Kidney (tissue), 14 donors: ENCODE data around the gene TMEM38B. TPM values are rescaled to one million over a fixed set of nuclear protein-coding genes. Genes with fewer than 3 reads are reported as not detected.

Source experiments
- DNase-seq, 5 donors: peaks; one replicate each; pipeline ENCODE4 v3.0.0-alpha.2; 2013 to 2020
- FAIRE-seq: peaks from 2 replicates; lab custom pipeline; 2012; peaks lifted over from hg19 to GRCh38; lab: Jason Lieb, UNC
- H3K27ac ChIP-seq, 2 donors: one replicate each; pipeline ENCODE4 v1.7.0; 2013; ENCODE audit warnings: low read depth in 2 of 2, low read length in 2 of 2, inconsistent platforms in 1 of 2
- H3K27me3 ChIP-seq: one replicate; pipeline ENCODE4 v1.7.1; 2013; ENCODE audit warnings: low read length, inconsistent platforms; ENCODE audit not compliant: control insufficient read depth, insufficient read depth
- H3K36me3 ChIP-seq, 3 donors: one replicate each; pipeline versions ENCODE4 v1.7.0 to v1.7.1; 2013; ENCODE audit warnings: low read length in 3 of 3, control low read depth in 1 of 3, inconsistent platforms in 1 of 3; ENCODE audit not compliant: insufficient read depth in 3 of 3, control insufficient read depth in 2 of 3
- H3K4me1 ChIP-seq, 3 donors: one replicate each; pipeline versions ENCODE4 v1.7.0 to v1.7.1; 2013; ENCODE audit warnings: low read length in 3 of 3, inconsistent platforms in 1 of 3, low read depth in 1 of 3; ENCODE audit not compliant: control insufficient read depth in 2 of 3, insufficient read depth in 2 of 3
- H3K4me3 ChIP-seq, 3 donors: one replicate each; pipeline versions ENCODE4 v1.7.0 to v1.8.1; 2013; ENCODE audit warnings: low read length in 3 of 3, control low read depth in 1 of 3, inconsistent platforms in 1 of 3
- H3K9ac ChIP-seq, 3 donors: one replicate each; pipeline versions ENCODE4 v1.7.0 to v1.7.1; 2013; ENCODE audit warnings: low read length in 3 of 3, control low read depth in 1 of 3, inconsistent platforms in 1 of 3
- H3K9me3 ChIP-seq, 3 donors: one replicate each; pipeline versions ENCODE4 v1.7.0 to v1.7.1; 2013; ENCODE audit warnings: low read length in 3 of 3, control low read depth in 1 of 3, inconsistent platforms in 1 of 3; ENCODE audit not compliant: control insufficient read depth in 2 of 3, insufficient read depth in 1 of 3
- intact Hi-C: fragments of 100-400 bp; cut with DNase I; formaldehyde crosslinking; loops from one replicate; pipeline ENCODE4 v1.11.1; 2022
- polyA plus RNA-seq: library from polyadenylated mRNA; stranded (reverse); fragments of 350-450 nt; fragmentation: Illumina TruSeq; extraction: RNeasy Lipid Tissue Mini Kit (QIAGEN cat#74804); gene quantifications from one replicate; pipeline ENCODE4 v1.2.3, GENCODE V29; 2014; ENCODE audit warnings: low read depth, low replicate concordance; ENCODE audit not compliant: insufficient read depth
- total RNA-seq: library from RNA; stranded (reverse); fragmentation: NEBNext Ultra II Directional; extraction: Animal tissue kit (Norgen Biotek cat#: 25700); gene quantifications from one replicate; pipeline ENCODE4 v1.2.1, GENCODE V29; 2021
- TF ChIP-seq, protein P1 (sequence below): IDR thresholded peaks from 3 replicates; pipeline ENCODE4 v1.5.1; 2012; ENCODE audit warnings: mild to moderate bottlenecking, moderate library complexity, borderline replicate concordance; ENCODE audit not compliant: insufficient read depth; ENCODE audit errors: extremely low read depth
- donor health status: control.
- donor health status: control.
- donor health status: control.
- donor health status: control.
- donor health status: control.
- donor health status: DM: yes; HTN: yes; CAD: no.
- donor health status: Normal renal cell carcinoma (clear cell type).

TMEM38B gene
- total and polyA plus RNA-seq, 2 donors from 2014 or later: 12.5 to 23.2 TPM

GRCh38 chr9:105678163-105678562, 16.2 kb upstream of the TMEM38B start:
- intact Hi-C loops: no loop called here
- no peak for FAIRE-seq
- peak overlapping the region in 1 of 2 donors; percentile 38 for H3K27ac ChIP-seq
- no peaks in the 10 kb centered on the region for H3K36me3 ChIP-seq
- TF ChIP-seq, protein P1, sequence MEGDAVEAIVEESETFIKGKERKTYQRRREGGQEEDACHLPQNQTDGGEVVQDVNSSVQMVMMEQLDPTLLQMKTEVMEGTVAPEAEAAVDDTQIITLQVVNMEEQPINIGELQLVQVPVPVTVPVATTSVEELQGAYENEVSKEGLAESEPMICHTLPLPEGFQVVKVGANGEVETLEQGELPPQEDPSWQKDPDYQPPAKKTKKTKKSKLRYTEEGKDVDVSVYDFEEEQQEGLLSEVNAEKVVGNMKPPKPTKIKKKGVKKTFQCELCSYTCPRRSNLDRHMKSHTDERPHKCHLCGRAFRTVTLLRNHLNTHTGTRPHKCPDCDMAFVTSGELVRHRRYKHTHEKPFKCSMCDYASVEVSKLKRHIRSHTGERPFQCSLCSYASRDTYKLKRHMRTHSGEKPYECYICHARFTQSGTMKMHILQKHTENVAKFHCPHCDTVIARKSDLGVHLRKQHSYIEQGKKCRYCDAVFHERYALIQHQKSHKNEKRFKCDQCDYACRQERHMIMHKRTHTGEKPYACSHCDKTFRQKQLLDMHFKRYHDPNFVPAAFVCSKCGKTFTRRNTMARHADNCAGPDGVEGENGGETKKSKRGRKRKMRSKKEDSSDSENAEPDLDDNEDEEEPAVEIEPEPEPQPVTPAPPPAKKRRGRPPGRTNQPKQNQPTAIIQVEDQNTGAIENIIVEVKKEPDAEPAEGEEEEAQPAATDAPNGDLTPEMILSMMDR: no peak
- H3K4me3 ChIP-seq: no peak overlapping the region
- no peak overlapping the region for H3K9ac ChIP-seq
- H3K9me3 ChIP-seq: no peaks in the 10 kb centered on the region
- peaks cover 0 to 7% (median 0%) of the 10 kb centered on the region in 3 donors for H3K4me1 ChIP-seq
- no peaks in the 10 kb centered on the region for H3K27me3 ChIP-seq
- DNase-seq: peak in 2 of 5 donors; percentile 30 to 39

GRCh38 chr9:105678781-105679180, 15.6 kb upstream of the TMEM38B start:
- Histone ChIP-seq H3K4me3 (no peak overlapping the region), H3K36me3 (no peaks in the 10 kb centered on the region), H3K9ac (no peak overlapping the region), H3K27ac (no peak overlapping the region), H3K4me1 (peaks cover 0 to 7% (median 0%) of the 10 kb centered on the region in 3 donors), H3K9me3 (no peaks in the 10 kb centered on the region), H3K27me3 (no peaks in the 10 kb centered on the region)
- peak; percentile 89 for FAIRE-seq
- DNase-seq: no peak
- intact Hi-C loops: no loop called here
- TF ChIP-seq, protein P1: no peak

GRCh38 chr9:105679257-105680022, 14.9 kb upstream of the TMEM38B start:
- Histone ChIP-seq H3K27ac (peak overlapping the region in 1 of 2 donors; percentile 4), H3K4me3 (no peak overlapping the region), H3K27me3 (no peaks in the 10 kb centered on the region), H3K36me3 (no peaks in the 10 kb centered on the region), H3K9me3 (no peaks in the 10 kb centered on the region), H3K4me1 (peaks cover 0 to 7% (median 0%) of the 10 kb centered on the region in 3 donors), H3K9ac (no peak overlapping the region)
- intact Hi-C loops: no loop called here
- DNase-seq: no peak
- no peak for FAIRE-seq
- TF ChIP-seq, protein P1: no peak
